ENCODE measurements around the gene SAXO2.
"Not testable (repeated sequence)": the region's sequence is repeated elsewhere in the genome, so short reads cannot be mapped to it uniquely, and the experiment has no call there.

The SAXO2 gene

GRCh38 chr15:82262422-82263026 lies at the start of gene SAXO2, which contains the start of gene EFL1:
Gene SAXO2, plus strand, starts transcription at chr15:82262818. Its CDS starts 62 bp downstream, at chr15:82262880.
Gene EFL1, minus strand, starts transcription at chr15:82262734. Its CDS starts 956 bp downstream, at chr15:82261778.
- peak; percentile 92 for DNase-seq (ENCODE audit: low read depth)

- not testable (repeated sequence) for DNase-seq (ENCODE audit: low read depth)
These were observed 46.5 kb upstream of the SAXO2 start for GRCh38 chr15:82216092-82216491.

- DNase-seq (ENCODE audit: low read depth): not testable (repeated sequence)
These were observed 41.1 kb upstream of the SAXO2 start for GRCh38 chr15:82221535-82221934.

- no peak for DNase-seq (ENCODE audit: low read depth)
These were observed 33.9 kb upstream of the SAXO2 start for GRCh38 chr15:82228750-82229149.

GRCh38 chr15:82231233-82231632 lies 31.4 kb upstream of the SAXO2 start:
- DNase-seq (ENCODE audit: low read depth): no peak

- no peak for DNase-seq (ENCODE audit: low read depth)
These were observed 30.8 kb upstream of the SAXO2 start for GRCh38 chr15:82231842-82232241.

- DNase-seq (ENCODE audit: low read depth): not testable (repeated sequence)
These were observed 24.6 kb upstream of the SAXO2 start for GRCh38 chr15:82237944-82238534.

GRCh38 chr15:82239685-82240391 lies 22.8 kb upstream of the SAXO2 start:
- no peak for DNase-seq (ENCODE audit: low read depth)

- not testable (repeated sequence) for DNase-seq (ENCODE audit: low read depth)
These were observed 20.6 kb upstream of the SAXO2 start for GRCh38 chr15:82241836-82242499.

GRCh38 chr15:82243644-82244043 lies 19.0 kb upstream of the SAXO2 start:
- DNase-seq (ENCODE audit: low read depth): not testable (repeated sequence)

GRCh38 chr15:82245956-82246355 lies 16.7 kb upstream of the SAXO2 start:
- DNase-seq (ENCODE audit: low read depth): not testable (repeated sequence)

GRCh38 chr15:82248261-82248660 lies 14.4 kb upstream of the SAXO2 start:
- not testable (repeated sequence) for DNase-seq (ENCODE audit: low read depth)

GRCh38 chr15:82261566-82262421 lies 824 bp upstream of the SAXO2 start:
- DNase-seq (ENCODE audit: low read depth): peak; percentile 41

- no peak for DNase-seq (ENCODE audit: low read depth)
These were observed 732 bp downstream of the SAXO2 start for GRCh38 chr15:82263350-82263749.

GRCh38 chr15:82267137-82267536 lies 4.5 kb downstream of the SAXO2 start:
- DNase-seq (ENCODE audit: low read depth): not testable (repeated sequence)

GRCh38 chr15:82268454-82268853 lies 5.8 kb downstream of the SAXO2 start:
- not testable (repeated sequence) for DNase-seq (ENCODE audit: low read depth)

- DNase-seq (ENCODE audit: low read depth): no peak
These were observed 9.5 kb downstream of the SAXO2 start for GRCh38 chr15:82272154-82272553.

- no peak for DNase-seq (ENCODE audit: low read depth)
These were observed 12.8 kb downstream of the SAXO2 start for GRCh38 chr15:82275410-82275809.

- not testable (repeated sequence) for DNase-seq (ENCODE audit: low read depth)
These were observed 18.7 kb downstream of the SAXO2 start for GRCh38 chr15:82281276-82281675.

- DNase-seq (ENCODE audit: low read depth): not testable (repeated sequence)
These were observed 19.8 kb downstream of the SAXO2 start for GRCh38 chr15:82282386-82282785.

GRCh38 chr15:82284381-82284780 lies 21.8 kb downstream of the SAXO2 start:
- DNase-seq (ENCODE audit: low read depth): not testable (repeated sequence)

All from activated T-cell treated with anti-CD3 and anti-CD28 coated beads for 48 hours (primary cell).